GM18508 (cell line): ENCODE data around the gene WFDC12.

Experiments used
- ATAC-seq: cut with Tn5 transposase; IDR thresholded peaks from one replicate; pipeline ENCODE4 v1.9.1; 2021; ENCODE audit warnings: moderate number of reproducible peaks; ENCODE audit not compliant: insufficient read depth, unreplicated experiment

The WFDC12 gene

DNA sequence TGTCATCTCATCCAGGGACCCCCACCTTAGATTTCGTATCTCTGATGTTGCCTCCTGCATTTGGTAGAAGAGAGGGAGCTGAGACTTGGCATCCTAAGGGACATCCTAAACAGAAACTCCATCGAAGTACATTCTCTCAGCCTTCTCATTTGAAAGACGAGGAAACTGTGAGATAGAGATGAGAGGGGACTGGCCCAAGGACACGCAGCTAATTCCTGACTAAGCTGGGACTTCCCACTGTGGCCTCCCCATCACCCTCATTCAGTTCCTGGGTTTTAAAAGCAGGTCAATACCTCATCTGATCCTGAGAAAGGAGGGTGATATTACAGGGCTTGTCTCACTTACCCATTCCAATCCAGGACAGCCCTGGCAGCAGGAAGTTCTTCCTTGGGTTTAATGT lies 8.4 kb downstream of the WFDC12 start:
- no peak for ATAC-seq

DNA sequence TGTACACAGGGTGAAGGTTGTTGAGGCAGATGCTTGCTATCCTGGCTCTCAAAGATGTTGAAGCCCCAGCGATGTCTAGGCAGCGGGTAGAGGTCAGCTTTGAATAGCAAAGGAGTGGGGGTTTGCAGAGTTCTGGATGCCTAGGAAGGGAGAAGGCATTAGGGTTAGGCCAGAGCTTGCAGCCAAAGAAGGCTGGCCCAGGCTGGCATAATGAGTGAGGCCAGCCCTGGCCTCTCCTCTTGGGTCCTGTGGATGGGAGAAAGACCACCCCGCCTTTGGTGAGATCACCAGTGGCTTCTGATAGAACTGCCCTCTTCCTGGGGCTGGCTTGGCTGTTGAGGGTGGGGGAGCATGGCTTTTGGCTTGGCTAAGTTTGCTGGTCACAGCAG lies 8.9 kb downstream of the WFDC12 start:
- ATAC-seq, result no peak

DNA sequence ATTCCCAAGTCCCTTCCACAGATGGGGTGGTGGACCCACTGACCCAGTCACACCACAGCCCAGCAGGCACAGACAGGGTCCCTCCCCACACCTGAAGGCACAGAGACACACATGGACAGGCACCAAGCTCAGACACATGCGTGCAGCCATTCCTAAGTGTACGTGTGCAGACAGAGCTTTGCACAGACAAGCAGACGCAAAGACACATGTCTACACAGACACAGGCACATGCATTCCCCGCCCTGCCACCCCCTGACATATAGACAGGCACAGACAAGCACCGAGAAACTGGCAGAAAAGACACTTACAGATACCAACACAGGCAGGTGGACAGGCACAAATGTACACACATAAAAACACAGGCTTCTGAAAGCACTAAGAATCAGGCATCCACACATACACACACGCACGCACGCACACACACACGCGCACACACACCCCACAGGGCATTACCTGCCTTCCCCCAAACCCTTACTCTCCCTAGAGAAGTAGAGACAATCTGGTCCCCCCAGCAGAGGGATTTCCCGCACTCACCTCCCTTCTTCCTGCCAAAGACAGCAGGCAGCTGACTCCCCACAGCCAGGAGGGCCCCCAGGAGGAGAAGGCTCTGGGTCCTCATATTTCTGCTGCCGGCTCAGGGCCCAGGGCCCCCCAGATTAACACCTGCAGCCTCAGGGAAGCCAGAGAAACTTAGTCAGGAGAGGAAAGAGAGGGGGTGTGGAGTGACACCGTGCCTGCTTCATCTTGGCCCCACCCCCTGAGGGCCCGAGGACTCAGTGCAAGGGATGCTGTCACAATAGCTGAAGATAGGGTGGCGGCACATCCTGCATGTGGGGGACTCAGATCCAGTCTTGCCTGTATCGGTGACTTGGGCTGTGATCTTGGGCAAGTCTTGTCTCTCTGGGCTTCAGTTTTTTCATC lies 9.5 kb downstream of the WFDC12 start, which contains the start of gene WFDC5:
Gene WFDC5 (minus strand): TSS at position 710 of the 921 bp plus-strand sequence. CDS start 91 bp downstream, at position 619.
- no peak for ATAC-seq

DNA sequence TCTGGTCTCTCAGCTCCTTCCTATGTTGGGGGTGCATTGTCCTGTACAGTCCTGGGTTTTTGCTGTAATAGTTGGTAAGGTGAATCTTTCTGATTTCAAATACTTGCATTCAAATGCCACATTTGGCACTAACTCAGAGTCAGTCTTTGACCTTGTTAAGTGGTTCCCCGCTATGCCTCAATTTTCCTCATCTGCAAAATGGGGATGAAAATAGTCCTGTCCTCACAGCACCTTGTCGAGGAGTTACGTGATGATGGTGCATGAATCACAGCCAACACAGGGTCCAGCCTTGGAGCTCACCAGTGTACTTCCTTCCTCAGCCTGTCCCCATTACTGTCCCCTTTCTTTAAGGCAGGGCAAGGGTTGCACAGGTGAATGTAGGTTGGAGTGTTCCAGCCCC lies 10.4 kb downstream of the WFDC12 start:
- ATAC-seq, result no peak

DNA sequence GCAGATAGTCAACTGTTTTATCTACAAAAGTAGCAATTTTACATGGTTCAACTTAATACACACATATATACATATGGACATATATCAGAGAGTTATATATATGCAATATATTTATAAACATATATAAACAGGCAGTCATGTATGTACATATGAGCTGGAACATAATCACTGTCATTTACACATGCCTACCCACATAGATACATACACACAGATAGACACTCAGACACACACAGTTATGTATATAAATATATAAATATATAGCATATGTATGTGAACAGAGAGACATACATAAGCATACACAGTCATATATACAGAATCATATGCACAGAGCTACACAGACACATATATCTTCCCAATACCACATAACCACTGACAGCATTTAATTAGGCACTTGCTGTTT lies 11.5 kb downstream of the WFDC12 start:
- no peak for ATAC-seq

DNA sequence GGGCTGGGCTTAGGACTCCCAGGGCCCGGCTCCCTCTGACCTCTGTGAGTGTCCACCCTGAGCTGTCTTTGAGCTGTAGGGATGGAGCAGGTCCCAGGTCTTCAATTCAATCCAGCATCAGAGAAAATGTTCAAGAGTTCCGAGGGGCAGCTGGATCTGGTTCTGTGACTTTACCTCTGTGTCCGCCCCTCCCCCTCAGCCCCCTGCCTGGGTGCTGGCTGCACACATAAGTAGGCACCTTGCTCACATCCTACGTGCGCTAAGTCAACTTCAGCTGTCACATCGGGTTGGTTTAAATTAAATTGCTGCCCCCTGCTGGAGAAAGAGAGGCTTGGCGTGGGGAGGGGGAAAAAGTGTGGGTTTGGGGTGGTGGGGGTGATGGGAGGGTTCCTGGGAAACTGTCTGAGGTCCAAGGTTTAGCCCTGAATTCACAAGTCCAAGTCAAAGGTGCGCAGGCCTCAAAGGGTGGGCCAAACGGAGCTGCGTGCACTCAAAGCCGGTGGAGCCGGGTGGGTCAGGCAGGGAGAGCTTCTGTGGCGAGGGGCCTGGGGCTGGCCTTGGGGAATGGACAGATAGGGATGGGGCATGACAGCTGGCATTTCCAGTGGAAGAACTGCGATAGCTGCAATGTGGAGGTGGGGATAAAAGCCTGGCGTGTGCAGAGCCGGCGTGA lies 12.3 kb downstream of the WFDC12 start:
- ATAC-seq, result no peak

DNA sequence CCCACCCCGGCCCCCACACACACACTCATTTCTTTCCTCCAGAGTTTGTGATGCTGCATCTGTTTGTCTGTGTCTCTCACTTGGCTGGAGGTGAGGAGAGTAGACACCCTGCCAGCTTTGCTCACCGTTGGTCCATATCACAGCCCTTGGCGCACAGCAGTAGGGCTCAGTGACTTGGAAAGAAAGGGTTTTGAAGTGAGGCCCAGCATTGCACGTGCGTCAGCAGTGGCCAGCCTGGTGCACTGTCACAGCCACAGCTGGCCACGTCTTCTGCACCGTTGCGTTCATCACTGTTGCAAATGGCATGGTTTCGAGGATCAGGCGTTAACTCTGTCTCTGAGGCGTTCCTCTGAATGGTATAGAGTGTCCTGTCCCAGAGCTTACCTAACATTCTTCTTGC lies 13.0 kb downstream of the WFDC12 start:
- no peak for ATAC-seq

DNA sequence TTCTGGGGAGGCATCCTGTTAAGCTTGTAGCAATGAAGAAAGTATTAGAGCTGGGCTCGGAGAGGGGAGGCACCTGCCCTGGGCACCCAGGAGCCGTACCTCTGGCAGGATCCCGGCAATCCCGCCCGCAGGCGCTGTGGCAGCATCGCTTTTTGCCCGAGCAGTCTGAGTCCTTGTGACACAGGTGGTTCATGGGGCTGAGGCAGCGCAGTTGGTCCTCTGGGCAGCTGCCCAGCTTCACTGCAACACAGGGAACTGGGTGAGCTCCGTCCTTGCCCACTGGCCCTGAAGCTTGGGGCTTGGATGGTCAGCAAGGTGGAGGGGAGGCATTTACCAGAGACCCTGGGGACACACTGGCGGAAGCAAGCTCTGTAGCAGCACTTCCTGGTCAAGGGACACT lies 14.0 kb downstream of the WFDC12 start:
- ATAC-seq, result no peak

DNA sequence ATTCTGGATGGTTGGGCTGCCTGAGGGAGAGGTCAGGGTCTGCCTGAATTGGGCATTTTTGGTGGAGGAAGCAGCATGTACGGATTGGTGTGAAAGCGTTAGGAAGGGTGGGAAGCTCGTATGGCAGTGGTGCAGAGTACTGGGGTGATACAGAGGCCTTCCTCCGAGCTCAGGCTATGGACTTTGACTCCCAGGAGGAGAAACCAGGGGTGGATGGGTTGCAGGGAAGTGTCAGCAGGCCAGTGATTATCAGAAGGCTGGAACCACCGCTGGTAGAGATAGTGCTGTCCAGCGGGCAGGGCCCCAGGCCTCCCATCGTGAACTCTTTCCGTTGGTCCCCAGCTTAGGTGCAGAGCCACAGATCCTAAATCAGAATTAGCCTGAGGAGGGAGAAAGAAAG lies 14.6 kb downstream of the WFDC12 start:
- ATAC-seq, result no peak

DNA sequence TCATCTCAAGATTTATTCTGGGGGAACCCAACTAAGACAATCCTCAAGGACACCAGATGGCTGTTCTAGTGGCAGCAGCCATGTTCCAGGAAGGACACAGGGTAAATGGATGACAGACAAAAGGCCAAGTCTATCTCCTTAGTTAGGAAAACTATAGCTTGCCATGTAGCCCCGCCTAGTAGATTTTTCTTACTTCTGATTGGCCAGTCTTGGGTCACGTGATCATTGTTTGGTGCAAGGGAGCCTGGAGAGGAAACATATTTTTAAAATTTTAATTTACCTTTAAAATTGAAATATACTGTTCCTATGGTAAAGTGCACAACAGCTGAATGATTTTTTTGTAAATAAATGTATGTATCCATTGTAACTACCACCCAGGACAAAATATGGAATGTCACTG lies 18.9 kb downstream of the WFDC12 start:
- ATAC-seq, result no peak

DNA sequence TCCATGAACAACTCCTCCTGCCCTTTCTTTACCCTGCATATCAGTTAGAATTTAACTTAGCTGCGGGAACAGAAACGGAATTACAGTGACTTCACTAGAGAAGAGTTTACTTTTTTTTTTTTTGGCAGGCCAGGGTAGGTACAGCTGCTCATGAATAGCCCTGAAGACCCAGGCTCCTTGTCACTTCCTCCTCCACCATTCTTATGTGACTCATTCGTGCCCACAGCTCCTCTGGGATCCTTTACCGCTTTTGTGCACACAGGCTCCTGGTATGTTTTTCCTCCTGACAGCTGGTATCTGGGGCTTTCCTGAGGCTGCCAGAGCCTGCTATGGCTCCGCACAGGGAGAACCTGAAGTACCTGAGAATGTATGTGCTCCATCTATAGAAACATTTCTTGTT lies 19.5 kb downstream of the WFDC12 start:
- no peak for ATAC-seq

DNA sequence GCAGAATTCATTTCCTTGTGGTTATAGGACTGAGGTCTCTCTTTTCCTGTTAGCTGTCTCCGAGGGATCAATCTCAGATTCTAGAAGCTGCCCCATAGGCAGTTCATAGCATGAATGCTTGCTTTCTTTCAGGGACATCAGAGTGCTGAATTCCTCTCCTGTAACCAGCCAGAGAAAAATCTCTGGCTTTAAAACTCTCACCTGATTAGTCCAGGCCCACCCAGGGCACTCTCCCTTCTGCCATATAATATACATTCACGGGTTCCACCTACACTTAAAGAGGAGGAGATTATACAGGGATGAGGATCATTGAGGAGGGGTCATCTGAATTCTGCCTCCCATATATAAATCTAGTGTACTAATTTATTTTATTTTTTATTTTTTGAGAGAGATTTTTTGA lies 21.2 kb downstream of the WFDC12 start:
- ATAC-seq, result no peak

DNA sequence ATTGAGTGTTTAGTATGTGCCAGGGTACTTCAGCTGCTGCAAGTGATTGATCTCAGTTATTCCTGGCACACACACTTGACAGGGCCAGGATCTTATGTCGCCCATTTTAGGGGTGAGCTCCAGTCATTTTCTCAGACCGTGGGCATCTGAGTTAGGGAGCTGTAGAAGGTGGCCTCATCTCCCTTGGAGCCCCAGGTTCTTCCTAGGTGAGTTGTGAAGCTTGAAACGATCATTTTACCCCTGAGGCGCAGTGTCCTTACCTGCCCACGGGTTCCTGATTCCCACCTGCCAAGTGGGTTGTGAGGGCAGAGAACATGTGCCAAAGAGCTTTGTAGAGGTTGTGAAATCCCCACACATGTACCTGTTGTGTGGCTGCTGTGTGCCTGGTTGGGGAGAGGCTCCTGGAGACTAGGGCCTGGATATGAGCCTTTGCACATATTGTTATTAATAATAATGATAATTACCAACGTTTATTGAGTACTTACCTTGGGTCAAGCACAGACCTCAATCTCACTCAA lies 22.9 kb downstream of the WFDC12 start:
- no peak for ATAC-seq

DNA sequence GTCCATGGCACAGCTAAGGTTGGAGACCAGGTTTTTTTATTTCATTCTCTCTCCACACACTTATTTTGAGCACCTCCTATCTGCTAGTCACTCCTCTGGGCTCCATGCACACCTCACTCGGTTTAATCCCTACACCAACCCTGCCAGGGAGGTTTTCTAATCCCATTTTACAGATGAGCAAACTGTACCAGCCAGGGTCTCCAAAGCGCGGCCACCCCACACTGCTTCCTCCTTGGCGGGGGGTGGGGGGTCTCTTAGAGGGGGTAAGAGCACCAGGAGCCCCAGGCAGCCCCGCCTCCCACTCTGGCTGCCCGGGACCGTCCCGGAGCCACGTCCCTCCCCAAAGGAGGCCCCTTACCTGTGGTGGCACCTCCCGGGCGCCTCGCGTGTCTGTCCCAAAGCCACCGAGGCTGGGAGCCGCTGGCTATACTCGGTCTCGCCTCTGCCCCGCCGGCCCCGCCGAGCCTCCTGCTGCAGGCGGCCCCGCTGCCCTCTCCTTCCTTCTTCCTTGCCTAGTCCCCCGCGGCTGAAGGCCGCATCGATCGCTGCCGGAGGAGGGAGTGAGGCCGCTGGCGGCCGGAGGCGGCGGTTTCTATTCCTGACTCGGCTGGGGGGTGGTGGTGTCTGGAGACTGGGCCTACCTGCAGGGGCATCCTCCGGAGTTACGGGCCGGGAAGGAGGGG lies 23.6 kb downstream of the WFDC12 start, which contains the start of gene KCNS1:
Gene KCNS1 (minus strand): TSS at position 565 of the 683 bp plus-strand sequence. CDS start 1,891 bp downstream, outside the sequence.
- no peak for ATAC-seq

DNA sequence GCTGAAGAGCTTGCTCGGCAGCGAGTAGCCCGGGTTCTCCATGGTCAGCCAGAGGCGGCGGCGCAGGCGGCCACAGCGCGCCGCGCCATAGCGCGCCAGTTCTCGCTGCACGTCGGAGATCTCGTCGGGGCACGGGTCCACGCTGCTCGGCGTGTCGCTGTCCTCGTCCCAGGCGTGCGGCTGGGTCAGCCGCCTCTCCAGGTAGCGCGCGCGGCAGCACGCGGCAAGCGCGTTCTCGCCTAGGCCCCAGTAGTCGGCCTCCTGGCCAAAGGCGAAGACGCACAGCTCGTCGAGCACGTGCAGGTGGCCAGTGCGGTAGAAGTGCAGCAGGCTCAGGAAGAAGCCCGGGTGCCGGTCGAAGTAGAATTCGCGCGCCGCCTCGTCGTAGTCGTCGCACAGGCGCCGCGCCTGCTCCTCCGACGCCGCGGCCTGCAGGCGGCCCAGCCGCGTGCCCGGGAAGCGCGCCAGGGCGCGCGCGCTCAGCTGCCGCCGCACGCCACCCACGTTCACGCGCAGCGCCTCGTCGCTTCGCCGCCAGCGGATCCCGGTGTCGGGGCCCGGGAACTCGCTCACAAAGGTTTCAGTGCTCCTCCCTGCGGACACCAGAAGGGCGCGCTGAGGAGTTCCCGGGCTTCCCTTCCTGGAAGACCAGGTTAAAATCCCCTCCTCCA lies 26.0 kb downstream of the WFDC12 start:
- ATAC-seq, result no peak

DNA sequence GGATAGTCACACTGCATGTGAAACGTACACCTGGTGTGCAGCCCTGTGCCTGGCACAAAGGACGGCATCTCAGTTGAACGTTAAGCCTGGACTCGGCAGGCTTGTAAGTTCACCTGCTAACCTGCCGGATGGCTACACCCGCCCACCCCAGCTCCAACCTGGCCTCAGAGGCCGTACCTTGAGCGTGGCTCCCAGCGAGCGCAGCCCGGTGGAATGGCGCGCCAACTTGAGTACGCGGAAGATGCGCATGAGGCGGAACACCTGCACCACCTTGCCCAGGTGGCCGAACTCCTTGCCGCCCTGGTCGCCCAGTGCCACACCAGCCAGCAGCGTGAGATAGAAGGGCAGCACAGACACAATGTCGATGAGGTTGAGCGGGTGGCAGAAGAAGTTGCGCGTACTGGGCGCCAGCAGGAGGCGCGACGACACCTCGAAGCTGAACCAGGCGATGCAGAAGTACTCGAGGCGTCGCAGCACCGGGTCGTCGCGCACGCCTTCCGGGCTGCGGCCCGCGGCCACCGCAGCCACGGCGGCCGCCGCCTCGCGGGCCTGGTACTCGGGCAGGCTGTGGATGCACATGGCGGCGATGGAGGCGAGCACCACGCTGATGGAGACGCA lies 26.7 kb downstream of the WFDC12 start:
- no peak for ATAC-seq

DNA sequence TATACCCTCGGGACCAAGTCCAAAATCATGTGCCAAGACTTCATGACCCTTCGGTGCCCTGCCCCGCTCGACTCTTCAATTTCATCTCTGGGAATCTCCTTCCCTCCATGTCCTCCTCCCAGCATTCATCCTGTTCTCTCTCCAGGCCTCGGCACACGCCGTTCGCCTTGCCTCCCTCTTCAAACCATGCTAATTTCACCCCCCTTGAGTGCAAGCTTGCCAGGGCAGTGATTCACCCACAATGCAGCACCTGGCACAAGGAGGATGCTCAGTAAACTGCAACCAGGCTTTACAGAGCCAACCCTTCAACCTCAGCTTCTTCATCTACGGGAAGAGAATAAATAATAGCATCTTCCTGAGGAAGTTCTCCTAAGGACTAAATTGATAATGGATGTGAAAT lies 27.5 kb downstream of the WFDC12 start:
- no peak for ATAC-seq

DNA sequence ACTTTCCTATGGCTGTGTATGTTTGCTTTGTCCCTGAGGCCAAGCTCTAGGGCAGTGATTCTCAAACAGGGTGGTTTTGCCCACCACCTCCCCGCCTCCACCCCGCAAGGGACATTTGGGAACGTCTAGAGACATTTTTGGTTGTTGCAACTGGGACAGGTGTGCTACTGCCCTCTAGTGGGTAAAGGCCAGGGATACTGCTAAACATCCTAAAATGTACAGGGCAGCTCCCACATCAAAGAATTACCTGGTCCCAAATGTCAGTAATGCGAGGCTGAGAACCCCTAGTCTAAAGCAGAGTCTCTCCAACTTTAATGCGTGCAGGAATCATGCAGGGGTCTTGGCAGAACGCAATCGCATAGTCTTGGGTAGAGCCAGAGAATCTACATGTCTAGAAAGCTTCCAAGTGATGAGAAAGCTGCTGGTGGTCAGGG lies 28.4 kb downstream of the WFDC12 start:
- ATAC-seq, result no peak

DNA sequence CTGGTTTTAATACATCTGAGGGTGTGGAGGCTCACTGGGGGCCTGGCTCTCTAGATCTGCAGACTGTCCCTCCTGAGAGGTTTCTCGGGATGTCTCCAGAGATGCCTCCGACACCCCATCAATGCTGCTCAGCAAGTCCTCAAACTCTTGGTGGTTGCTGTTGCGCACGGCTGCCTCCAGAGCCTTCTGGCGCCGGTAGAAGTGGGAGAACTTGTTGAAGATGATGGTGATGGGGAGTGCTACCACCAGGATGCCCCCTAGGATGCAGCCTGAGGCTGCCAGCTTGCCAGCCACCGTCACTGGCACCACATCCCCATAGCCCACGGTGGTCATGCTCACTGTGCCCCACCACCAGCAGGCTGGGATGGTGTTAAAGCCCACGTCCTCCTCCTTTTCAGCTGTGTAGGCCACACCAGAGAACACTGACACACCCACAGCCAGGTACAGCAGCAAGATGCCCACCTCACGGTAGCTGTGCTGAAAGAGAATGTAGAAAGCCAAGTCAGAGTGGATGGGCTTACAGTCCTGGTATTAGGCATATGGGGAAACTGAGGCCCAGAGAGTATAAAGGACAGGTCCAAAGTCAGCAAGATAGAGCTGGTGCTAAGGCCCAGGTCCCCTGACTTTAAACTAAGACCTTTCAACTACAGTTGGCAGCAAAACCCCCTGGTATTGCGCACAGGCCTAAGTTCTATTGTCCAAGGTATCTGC lies 29.2 kb downstream of the WFDC12 start:
- ATAC-seq, result no peak
